Measurements from ENCODE around the gene NAA80. TPM values are rescaled to one million over a fixed set of nuclear protein-coding genes. Genes with fewer than 3 reads are reported as not detected.

NAA80 gene
- total and polyA plus RNA-seq, 7 donors: 6.8 to 12.8 (median 8.6) TPM

DNA sequence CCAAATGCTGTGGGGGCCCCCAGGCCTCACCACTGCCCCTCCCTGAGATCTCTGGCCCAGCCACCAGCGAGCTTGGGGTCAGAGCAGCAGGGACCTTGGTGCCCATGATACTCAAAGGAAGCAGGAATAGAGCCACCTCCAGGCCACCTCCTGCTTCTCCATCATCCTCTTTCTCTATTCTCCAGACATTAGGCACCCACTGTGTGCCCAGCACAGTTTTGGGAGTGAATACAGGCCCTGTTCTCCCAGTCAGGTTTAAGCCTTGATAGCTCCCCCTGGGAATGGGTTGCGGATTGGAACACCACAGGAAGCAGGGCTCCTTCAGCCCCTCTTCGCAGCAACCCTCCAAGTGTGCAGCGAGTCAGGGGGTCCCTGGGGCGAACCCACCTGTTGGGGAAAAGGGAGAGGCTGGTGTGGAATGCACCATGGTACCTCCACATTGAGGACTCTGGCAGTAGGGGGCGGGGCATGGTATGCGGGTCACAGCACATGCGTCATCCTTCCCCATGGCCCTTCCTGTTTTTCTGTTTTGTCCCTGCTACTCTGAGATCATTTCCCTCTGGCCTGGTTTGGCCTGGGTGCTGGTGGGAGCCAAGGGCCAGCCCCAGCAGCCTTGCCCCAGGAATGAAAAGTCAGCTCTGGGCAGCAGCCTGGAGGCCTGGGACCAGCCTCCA, 44.5 kb downstream of the NAA80 start:
- TF ChIP-seq, protein P1, sequence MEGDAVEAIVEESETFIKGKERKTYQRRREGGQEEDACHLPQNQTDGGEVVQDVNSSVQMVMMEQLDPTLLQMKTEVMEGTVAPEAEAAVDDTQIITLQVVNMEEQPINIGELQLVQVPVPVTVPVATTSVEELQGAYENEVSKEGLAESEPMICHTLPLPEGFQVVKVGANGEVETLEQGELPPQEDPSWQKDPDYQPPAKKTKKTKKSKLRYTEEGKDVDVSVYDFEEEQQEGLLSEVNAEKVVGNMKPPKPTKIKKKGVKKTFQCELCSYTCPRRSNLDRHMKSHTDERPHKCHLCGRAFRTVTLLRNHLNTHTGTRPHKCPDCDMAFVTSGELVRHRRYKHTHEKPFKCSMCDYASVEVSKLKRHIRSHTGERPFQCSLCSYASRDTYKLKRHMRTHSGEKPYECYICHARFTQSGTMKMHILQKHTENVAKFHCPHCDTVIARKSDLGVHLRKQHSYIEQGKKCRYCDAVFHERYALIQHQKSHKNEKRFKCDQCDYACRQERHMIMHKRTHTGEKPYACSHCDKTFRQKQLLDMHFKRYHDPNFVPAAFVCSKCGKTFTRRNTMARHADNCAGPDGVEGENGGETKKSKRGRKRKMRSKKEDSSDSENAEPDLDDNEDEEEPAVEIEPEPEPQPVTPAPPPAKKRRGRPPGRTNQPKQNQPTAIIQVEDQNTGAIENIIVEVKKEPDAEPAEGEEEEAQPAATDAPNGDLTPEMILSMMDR (IDR thresholded peaks at IDR 0.05): no peak
- peak overlapping the region; percentile 11 for H3K4me3 ChIP-seq
- 64 to 75% (median 71%) methylated on average over 8 of the region's 8 CpGs for WGBS, 3 donors
- intact Hi-C loops (cut with DNase I): no loop called here
- H3K9me3 ChIP-seq: no peaks in the 10 kb centered on the region
- H3K4me1 ChIP-seq: peaks cover 40% of the 10 kb centered on the region
- H3K27ac ChIP-seq: peak overlapping the region; percentile 73
- peak; percentile 65 to 83 for DNase-seq
- peak in 2 of 4 donors; percentile 20 to 42 for ATAC-seq
- no peaks in the 10 kb centered on the region for H3K27me3 ChIP-seq (ENCODE audit: insufficient read depth in 3 of 3, low read length in 2 of 3)
- peaks cover 0 to 48% of the 10 kb centered on the region in 2 donors for H3K36me3 ChIP-seq (ENCODE audit: insufficient read depth in 1 of 2, low read depth in 1 of 2)

DNA sequence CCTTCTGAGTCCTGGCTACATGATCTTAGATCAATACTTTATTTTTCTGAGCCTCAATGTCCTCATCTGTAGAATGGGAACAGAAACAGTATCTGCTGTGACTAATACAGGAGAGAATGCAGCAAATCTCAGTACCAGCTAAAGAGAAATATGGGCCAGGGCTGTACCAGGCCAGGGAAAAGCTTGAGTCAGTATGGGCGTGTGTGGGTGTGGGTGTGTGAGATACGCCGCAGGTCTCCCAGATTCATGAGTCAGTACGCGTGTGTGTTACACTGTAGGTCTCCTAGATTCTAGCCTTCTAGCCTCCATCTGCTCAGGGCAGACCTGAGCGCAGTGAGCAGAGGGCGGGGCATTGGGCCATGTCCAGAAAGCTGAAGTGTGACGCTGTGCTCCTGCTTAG, 48.0 kb downstream of the NAA80 start:
- H3K4me3 ChIP-seq: no peak overlapping the region
- intact Hi-C loops (cut with DNase I): no loop called here
- DNase-seq: no peak
- WGBS, 3 donors: 80 to 85% (median 83%) methylated on average over 8 of the region's 8 CpGs
- ATAC-seq: peak in 1 of 4 donors; percentile 19
- H3K9me3 ChIP-seq: no peaks in the 10 kb centered on the region
- H3K27me3 ChIP-seq (ENCODE audit: insufficient read depth in 3 of 3, low read length in 2 of 3): no peaks in the 10 kb centered on the region
- TF ChIP-seq, protein P1 (IDR thresholded peaks at IDR 0.05): no peak
- peaks cover 0 to 28% of the 10 kb centered on the region in 2 donors for H3K36me3 ChIP-seq (ENCODE audit: insufficient read depth in 1 of 2, low read depth in 1 of 2)
- H3K4me1 ChIP-seq: peaks cover 67% of the 10 kb centered on the region
- H3K27ac ChIP-seq: peak overlapping the region; percentile 10

DNA sequence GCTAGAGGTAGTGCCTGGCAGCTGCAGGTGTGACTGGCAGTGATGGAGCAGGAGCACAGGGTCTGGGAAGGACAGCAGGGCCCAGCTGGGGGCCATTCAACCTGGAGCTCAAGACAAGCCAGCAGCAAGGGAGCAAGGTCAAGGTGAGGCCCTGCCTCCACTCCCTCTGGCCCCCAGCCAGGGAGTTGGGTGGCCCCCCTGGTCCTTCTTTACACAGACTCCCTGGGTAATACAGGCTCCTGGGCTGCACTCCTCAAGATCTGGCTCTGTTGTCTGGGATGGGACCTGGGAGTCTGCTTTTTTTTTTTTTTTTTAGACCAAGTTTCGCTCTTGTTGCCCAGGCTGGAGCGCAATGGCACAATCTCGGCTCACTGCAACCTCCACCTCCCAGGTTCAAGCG, 48.7 kb downstream of the NAA80 start:
- TF ChIP-seq, protein P1 (IDR thresholded peaks at IDR 0.05): no peak
- Histone ChIP-seq H3K9me3 (no peaks in the 10 kb centered on the region), H3K4me3 (no peak overlapping the region), H3K27me3 (ENCODE audit: insufficient read depth in 3 of 3, low read length in 2 of 3) (no peaks in the 10 kb centered on the region), H3K27ac (no peak overlapping the region), H3K4me1 (peaks cover 70% of the 10 kb centered on the region), H3K36me3 (ENCODE audit: insufficient read depth in 1 of 2, low read depth in 1 of 2) (peaks cover 0 to 21% of the 10 kb centered on the region in 2 donors)
- intact Hi-C loops (cut with DNase I): no loop called here
- DNase-seq: no peak
- 81 to 86% (median 83%) methylated on average over 4 of the region's 4 CpGs for WGBS, 3 donors
- ATAC-seq: no peak

- no peak for DNase-seq
- Histone ChIP-seq H3K36me3 (ENCODE audit: insufficient read depth in 1 of 2, low read depth in 1 of 2) (peaks cover 0 to 15% of the 10 kb centered on the region in 2 donors), H3K4me3 (no peak overlapping the region), H3K4me1 (peaks cover 77% of the 10 kb centered on the region), H3K27ac (peak overlapping the region; percentile 66), H3K9me3 (no peaks in the 10 kb centered on the region), H3K27me3 (ENCODE audit: insufficient read depth in 3 of 3, low read length in 2 of 3) (no peaks in the 10 kb centered on the region)
- TF ChIP-seq, protein P1 (IDR thresholded peaks at IDR 0.05): no peak
- peak in 1 of 4 donors; percentile 34 for ATAC-seq
- intact Hi-C loops (cut with DNase I): no loop called here
- WGBS, 3 donors: 85 to 95% (median 88%) methylated on average over 5 of the region's 5 CpGs
These were observed 49.7 kb downstream of the NAA80 start for GRCh38 chr3:50249457-50249856.

All from psoas muscle (tissue), 8 donors.